Stimulated activated CD4-positive, alpha-beta T cell treated with anti-CD3 and anti-CD28 coated beads, TNF-alpha, amount 100 ng/mL, for 48 hours (primary cell): ENCODE results near the gene ZNF625.

Source experiments
- DNase-seq, 3 donors: peaks; one replicate each; pipeline ENCODE4 v3.0.0-alpha.2; 2020; ENCODE audit warnings: low read depth in 3 of 3

ZNF625 gene

DNA sequence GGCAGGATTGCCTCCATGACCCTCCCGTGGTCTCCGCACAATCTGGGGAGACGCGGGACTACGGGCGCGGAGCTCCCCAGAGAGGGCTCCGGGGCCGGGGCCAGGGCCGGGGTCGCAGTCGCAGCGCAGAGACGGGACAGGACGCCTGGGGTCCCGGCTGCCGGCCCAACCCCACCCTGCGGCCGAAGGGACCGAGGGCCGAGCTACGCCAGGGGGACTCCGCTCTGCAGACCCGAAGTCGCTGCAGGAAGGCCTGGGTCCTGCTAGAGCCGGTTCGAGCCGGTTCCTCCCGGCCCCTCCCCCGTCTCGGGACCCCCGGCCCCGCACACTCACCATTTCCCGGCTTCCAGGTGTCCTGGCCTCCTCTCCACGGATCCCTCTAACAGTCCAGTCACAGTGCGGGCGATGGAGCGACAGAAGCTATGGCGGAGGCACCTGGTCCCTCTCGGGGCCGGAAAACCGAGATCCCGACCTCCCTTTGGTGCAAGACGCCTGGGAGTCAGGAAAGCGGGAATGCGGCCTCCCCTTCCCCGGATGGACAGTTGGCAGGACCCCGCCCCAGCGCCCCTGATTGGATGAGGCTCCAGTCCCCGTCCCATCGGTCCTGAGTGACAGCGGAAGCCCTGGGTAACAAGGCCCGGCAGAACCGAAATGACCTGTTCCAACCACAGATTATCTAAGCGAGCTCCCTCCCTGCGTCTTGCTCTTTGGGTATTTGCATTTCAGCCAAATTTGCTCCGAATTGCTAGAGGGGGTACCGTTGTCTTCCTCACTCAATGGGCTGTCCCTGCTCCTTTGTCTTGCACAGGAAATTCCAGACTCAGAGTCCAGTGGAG is at the start of gene ZNF625:
Gene ZNF625, minus strand, starts transcription at position 512 of the 836 bp plus-strand sequence. Its CDS starts 176 bp downstream, at position 336.
- peak in 2 of 3 donors; percentile 26 to 43 for DNase-seq

GRCh38 chr19:12205296-12205695 is 48.8 kb upstream of the ZNF625 start:
- DNase-seq, result no peak

DNA sequence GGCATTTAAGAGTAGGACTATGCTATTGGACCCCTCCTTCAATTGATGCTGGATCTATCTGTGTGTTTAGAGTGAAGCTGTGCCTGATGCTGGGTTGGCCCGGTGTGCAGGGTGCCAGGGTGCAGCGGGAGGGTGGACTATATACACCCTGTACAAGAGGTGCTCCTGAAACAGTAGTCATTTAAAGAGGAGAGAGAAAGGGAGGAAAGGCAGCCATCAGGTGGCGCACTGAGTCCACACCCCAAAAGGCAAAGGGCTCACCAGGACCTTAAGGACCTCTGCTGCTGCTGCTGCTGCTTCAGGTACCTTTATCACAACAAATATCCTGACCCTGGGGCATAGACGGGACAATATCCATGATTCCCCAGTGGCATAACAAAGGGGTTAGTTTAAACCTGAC is 45.7 kb upstream of the ZNF625 start:
- peak in 1 of 3 donors; percentile 24 for DNase-seq

- no peak for DNase-seq
Observed at GRCh38 chr19:12199757-12200419, 43.4 kb upstream of the ZNF625 start.

DNA sequence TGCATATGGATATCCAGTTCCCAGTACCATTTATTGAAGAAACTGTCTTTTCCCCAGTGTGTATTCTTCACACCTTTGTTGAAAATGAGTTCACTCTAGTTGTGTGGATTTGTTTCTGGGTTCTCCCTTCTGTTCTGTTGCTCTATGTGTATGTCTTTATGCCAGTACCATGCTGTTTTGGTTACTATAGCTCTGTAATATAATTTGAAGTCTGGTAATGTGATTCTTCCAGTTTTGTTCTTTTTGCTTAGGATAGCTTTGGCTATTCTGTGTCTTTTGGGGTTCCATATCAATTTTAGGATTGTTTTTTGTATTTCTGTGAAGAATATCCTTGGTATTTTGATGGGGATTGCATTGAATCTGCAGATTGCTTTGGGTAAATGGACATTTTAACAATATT is 41.6 kb upstream of the ZNF625 start:
- no peak for DNase-seq

DNA sequence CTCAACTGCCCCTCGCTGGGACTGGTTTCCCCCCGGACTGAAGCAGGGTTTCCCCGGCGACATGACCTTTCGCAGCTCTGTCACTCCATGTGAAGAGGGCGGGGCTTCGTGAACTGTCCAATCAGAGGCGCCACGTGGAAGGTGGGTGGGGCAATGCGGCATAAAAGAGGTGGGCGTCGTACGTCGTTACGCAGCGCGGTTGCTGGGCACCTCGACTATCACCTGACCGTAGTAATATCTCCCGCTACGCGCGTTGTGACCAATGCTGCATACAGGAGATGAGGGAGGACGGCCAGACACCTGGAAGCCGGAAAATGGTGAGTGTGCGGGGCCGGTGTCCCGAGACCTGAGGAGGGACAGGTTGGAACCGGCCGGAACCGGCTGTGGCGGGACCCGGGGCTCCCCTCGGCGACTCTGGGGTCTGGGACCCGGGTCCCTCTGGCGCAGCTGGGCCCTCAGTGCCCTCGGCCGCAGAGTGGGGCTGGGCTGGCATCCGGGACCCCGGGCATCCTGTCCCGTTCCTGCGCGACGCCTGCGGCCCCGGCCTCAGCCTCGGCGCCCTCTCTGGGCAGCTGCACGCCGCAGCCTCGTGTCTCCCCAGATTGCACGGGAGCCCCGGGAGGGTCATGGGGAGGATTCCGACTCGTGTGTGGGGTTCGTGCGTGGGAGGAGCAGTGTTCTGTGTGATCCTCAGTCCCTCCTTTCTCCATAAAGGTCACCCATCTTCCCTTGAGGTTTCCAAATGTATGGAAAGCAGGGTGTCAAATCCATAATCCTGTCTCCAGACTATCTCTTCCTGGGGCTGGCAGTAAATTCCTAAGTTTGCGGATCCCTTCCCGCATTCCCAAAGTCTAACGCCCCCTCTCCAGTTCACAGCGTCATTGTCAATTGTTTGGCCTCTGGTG is 38.5 kb upstream of the ZNF625 start:
- DNase-seq, result peak in 2 of 3 donors; percentile 57 to 76

GRCh38 chr19:12187625-12188024 is 31.1 kb upstream of the ZNF625 start:
- DNase-seq, result no peak

- DNase-seq, result no peak
Observed at GRCh38 chr19:12180377-12180776, 23.8 kb upstream of the ZNF625 start.

GRCh38 chr19:12166626-12167025 is 10.1 kb upstream of the ZNF625 start:
- no peak for DNase-seq

DNA sequence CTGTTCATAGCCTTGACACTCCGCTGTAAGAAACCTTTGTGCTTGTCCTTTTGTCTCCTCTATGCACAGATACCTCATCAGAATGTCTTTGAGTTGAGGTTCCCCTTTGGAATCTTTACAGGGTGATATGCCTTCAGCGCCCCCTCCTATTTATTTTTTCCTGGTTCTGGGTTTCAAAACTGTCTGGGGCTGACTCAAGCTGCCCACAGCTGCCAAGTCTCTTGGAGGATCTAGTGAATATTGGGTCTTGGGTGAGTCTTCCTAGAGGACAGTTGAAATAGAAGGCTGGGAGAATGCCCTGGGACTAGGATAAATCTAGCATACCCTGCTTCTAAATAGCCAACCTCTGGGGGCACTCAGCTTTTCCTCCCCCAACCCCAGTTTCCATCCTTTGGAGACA is 7.3 kb upstream of the ZNF625 start:
- DNase-seq, result no peak

GRCh38 chr19:12162882-12163806 is 6.6 kb upstream of the ZNF625 start, which contains the start of gene ZNF136:
ZNF136 (plus strand) TSS chr19:12163096; CDS start chr19:12163204, 108 bp downstream.
- peak; percentile 85 to 91 (median 90) for DNase-seq

DNA sequence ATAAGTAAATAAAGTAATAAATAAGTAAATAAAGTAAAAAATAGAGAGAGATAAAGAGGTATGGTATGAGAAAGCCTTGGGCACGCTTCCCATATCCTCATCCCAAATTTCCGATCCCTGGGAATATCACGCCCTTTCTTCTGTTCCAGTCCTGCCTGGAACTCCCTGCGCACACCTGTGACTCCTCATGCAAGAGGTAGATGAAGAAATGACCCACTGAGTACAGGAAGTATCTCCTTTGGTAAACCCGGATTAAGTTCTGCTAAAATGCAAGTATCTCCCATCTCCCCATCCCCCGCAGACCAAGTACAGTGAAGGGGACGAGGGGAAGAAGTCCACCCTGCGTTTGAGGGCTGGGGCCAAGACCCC is 6.0 kb upstream of the ZNF625 start:
- DNase-seq, result no peak

DNA sequence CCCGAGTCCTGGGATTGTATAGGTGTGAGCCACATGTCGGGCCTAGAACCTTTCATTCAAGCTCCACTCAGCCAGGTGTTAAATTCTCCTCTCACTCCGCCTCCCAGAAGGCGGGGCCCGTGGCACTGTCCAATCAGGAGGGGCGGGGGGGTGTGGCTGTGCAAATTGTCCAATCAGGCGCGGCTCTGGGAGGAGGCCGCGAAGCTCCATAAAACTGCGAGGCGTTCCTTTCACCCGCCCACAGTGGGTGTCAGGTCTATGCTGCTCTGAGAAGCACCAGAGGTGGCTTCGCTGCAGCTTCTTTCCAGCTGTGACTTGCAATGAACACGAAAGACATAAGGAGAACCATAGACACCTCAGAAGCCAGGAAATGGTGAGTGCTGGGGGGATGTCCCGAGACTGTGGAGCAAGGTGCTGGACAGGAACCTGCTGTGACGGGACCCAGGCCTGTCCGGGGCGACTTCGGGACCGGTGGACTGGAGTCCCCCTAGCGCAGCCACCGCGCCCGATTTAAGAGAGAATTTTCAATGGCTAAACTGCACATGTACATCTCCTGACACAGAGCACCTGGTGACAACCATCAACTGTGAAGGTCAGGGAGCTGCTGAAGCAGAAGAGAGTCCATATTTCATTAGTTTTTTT is 3.4 kb upstream of the ZNF625 start:
- DNase-seq, result no peak

- DNase-seq, result no peak
Observed at GRCh38 chr19:12155324-12155860, 1.1 kb downstream of the ZNF625 start.

DNA sequence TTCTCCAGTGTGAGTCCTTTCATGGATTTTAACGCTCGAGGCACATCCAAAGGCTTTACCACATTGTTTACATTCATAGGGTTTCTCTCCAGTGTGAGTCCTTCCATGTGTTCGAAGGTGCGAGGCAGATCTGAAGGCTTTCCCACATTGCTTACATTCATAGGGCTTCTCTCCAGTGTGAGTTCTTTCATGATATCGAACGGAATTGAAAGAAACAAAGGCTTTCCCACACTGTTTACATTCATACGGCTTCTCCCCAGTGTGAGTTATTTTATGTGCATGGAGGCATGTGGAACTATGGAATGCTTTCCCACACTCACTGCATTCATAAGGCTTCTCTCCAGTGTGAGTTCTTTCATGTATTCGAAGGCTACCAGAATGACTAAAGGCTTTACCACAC is 11.2 kb downstream of the ZNF625 start:
- DNase-seq, result no peak

DNA sequence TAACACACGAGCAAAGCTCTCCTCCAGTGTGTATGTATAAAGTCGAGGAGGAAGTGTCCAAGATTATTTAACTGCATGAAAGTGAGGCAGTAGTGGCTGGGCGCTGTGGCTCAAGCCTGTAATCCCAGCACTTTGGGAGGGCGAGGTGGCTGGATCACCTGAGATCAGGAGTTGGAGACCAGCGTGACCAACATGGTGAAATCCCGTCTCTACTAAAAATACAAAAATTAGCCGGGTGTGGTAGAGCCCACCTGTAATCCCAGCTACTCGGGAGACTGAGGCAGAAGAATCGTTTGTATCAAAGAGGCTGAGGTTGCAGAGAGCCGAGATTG is 15.2 kb downstream of the ZNF625 start:
- DNase-seq, result no peak

- peak; percentile 75 to 85 (median 83) for DNase-seq
Observed at GRCh38 chr19:12140545-12141404, 15.8 kb downstream of the ZNF625 start.

GRCh38 chr19:12139885-12140544 is 16.5 kb downstream of the ZNF625 start, which contains the start of gene ZNF20:
ZNF20 (minus strand) TSS chr19:12140350; CDS start chr19:12140182, 168 bp downstream.
- DNase-seq, result peak; percentile 82 to 89 (median 86)

DNA sequence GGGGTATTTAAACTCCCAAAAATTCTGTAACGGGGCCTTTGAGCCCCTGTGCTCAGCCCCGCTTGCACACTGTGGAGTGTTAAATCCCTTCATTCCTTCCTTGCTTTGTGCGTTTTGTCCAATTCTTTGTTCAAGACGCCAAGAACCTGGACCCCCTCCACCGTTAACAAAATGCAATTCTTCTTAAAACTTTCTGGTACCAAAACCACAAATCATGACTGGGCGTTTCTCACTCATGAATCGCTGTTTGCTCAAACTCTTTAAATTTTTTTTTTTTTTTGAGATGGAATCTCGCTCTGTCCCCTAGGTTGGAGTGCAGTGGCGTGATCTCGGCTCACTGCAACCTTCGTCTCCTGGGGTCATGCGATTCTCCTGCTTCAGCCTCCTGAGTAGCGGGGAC is 17.3 kb downstream of the ZNF625 start:
- DNase-seq, result no peak
